ENCODE measurements around the gene PARG. TPM values are rescaled to one million over a fixed set of nuclear protein-coding genes. Genes with fewer than 3 reads are reported as not detected.
"Not testable (repeated sequence)": the region's sequence is repeated elsewhere in the genome, so short reads cannot be mapped to it uniquely, and the experiment has no call there.

PARG gene
- total RNA-seq, 6 experiments from 2014 or later: 18.0 to 23.7 (median 20.9) TPM

- not testable (repeated sequence) for H3K27ac Mint-ChIP-seq; H3K4me1 Mint-ChIP-seq (ENCODE audit: low read depth); H3K27me3 Mint-ChIP-seq (ENCODE audit: insufficient read depth); H3K4me3 Mint-ChIP-seq; H3K36me3 Mint-ChIP-seq (ENCODE audit: low read depth); H3K9me3 Mint-ChIP-seq
- peak; percentile 71; the same call in 1 of the 2 replicates for TF ChIP-seq CTCF (IDR thresholded peaks at IDR 0.05)
- peak; percentile 24 for DNase-seq
Measured at GRCh38 chr10:49890025-49890424, 51.8 kb downstream of the PARG start.

DNA sequence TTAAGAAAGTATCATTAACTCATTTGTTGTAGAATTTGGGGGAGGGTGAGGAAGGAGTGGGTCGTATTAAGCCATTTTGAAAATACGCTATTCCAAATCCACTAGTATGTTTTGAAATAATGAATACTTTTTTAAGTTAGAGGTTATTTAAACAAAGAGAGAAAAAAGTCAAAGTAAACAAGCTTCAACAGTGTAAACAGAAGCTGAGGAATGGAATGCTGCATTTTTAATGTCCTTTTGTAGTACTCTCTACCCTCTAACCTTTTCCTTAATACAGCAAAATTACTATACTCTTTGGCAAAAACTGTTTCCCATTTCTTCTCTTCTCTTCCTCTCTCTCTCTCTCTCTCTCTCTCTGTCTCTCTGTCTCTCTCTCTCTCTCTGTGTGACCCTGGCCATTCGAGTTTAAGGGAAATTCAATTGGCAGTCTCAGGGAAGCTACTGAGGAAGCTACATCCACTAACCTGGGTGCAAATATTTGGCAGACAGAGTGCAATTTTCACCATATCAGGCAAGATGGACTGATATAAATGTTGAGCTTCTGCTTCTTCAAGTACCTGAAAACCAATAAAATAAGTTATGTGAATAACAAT lies 57.0 kb downstream of the PARG start:
- H3K4me3 Mint-ChIP-seq; DNase-seq; H3K4me1 Mint-ChIP-seq (ENCODE audit: low read depth); H3K36me3 Mint-ChIP-seq (ENCODE audit: low read depth); H3K27ac Mint-ChIP-seq; H3K9me3 Mint-ChIP-seq; H3K27me3 Mint-ChIP-seq (ENCODE audit: insufficient read depth): not testable (repeated sequence)

GRCh38 chr10:49883852-49884251 lies 58.0 kb downstream of the PARG start:
- H3K9me3 Mint-ChIP-seq; DNase-seq; H3K36me3 Mint-ChIP-seq (ENCODE audit: low read depth); H3K27ac Mint-ChIP-seq; H3K27me3 Mint-ChIP-seq (ENCODE audit: insufficient read depth); H3K4me3 Mint-ChIP-seq; H3K4me1 Mint-ChIP-seq (ENCODE audit: low read depth): not testable (repeated sequence)

DNA sequence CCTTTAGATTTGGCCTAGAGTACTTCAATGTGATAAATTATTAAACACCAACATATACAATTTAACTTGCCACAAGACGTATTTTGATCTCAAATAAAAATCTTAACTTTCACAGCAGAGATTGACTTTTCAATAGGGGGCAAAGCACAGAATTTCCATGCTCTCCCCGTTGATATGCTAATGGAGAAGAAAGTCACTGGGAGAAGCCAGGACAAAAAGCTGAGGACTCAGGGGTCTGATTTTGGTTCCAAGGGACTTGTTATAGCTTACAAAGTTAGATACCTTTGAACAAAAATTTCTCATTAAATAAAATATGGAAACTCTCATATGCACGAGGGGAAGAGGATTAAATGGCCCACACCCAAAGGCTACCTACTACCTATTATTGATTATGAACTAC lies 59.5 kb downstream of the PARG start:
- H3K27me3 Mint-ChIP-seq (ENCODE audit: insufficient read depth); H3K9me3 Mint-ChIP-seq; H3K4me1 Mint-ChIP-seq (ENCODE audit: low read depth); DNase-seq; H3K4me3 Mint-ChIP-seq; H3K36me3 Mint-ChIP-seq (ENCODE audit: low read depth); H3K27ac Mint-ChIP-seq: not testable (repeated sequence)

GRCh38 chr10:49872740-49873139 lies 69.1 kb downstream of the PARG start:
- H3K4me1 Mint-ChIP-seq (ENCODE audit: low read depth); H3K4me3 Mint-ChIP-seq; H3K27ac Mint-ChIP-seq; H3K27me3 Mint-ChIP-seq (ENCODE audit: insufficient read depth); H3K9me3 Mint-ChIP-seq; H3K36me3 Mint-ChIP-seq (ENCODE audit: low read depth); DNase-seq: not testable (repeated sequence)

- H3K36me3 Mint-ChIP-seq (ENCODE audit: low read depth); DNase-seq; H3K27me3 Mint-ChIP-seq (ENCODE audit: insufficient read depth); H3K4me1 Mint-ChIP-seq (ENCODE audit: low read depth); H3K9me3 Mint-ChIP-seq; H3K27ac Mint-ChIP-seq; H3K4me3 Mint-ChIP-seq: not testable (repeated sequence)
Measured at GRCh38 chr10:49871462-49871861, 70.4 kb downstream of the PARG start.

DNA sequence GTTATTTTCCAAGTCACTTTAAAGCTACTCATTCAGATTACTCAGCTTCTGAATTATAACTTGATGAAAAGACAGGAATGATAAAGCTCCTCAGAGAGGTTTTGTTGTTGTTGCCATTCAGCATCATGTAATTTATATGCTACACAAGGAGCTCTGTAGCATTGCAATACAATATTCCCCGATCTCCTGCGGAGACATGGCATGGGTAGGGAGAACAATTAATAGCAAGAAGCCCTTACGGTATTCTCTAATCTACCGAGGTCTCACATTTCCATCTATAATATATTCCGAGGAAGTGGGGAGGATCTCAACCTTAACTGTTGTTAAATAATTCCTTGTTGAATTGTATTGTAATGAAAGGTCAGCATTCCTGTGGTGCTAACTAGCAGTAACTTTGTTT lies 81.9 kb downstream of the PARG start:
- not testable (repeated sequence) for H3K36me3 Mint-ChIP-seq (ENCODE audit: low read depth); H3K4me1 Mint-ChIP-seq (ENCODE audit: low read depth)

GRCh38 chr10:49858697-49859382 lies 83.0 kb downstream of the PARG start:
- not testable (repeated sequence) for H3K27ac Mint-ChIP-seq; H3K36me3 Mint-ChIP-seq (ENCODE audit: low read depth); H3K4me3 Mint-ChIP-seq

More for the DNA sequence above, 81.9 kb downstream of the PARG start:
- not testable (repeated sequence) for H3K4me3 Mint-ChIP-seq; DNase-seq; H3K9me3 Mint-ChIP-seq; H3K27me3 Mint-ChIP-seq (ENCODE audit: insufficient read depth); H3K27ac Mint-ChIP-seq

GRCh38 chr10:49849520-49849919 lies 92.3 kb downstream of the PARG start:
- H3K27ac Mint-ChIP-seq; H3K36me3 Mint-ChIP-seq (ENCODE audit: low read depth); H3K4me3 Mint-ChIP-seq; H3K9me3 Mint-ChIP-seq; DNase-seq; H3K27me3 Mint-ChIP-seq (ENCODE audit: insufficient read depth): not testable (repeated sequence)
- peaks cover 17% of the 10 kb centered on the region for H3K4me1 Mint-ChIP-seq (ENCODE audit: low read depth)

More at GRCh38 chr10:49858697-49859382, 83.0 kb downstream of the PARG start:
- H3K27me3 Mint-ChIP-seq (ENCODE audit: insufficient read depth); H3K9me3 Mint-ChIP-seq; DNase-seq; H3K4me1 Mint-ChIP-seq (ENCODE audit: low read depth): not testable (repeated sequence)

Measured in HFFc6 (cell line).